Measurements from ENCODE around the gene KLK8.

KLK8 gene

GRCh38 chr19:51001515-51001914 lies at the start of gene KLK8:
Gene KLK8 (minus strand): TSS chr19:51001604. CDS start chr19:51001167, 437 bp downstream.
- no peak for DNase-seq

GRCh38 chr19:51047031-51047335 lies 45.6 kb upstream of the KLK8 start:
- DNase-seq = no peak

- DNase-seq = no peak
Measured at GRCh38 chr19:51044327-51044726, 42.9 kb upstream of the KLK8 start.

- DNase-seq = no peak
Measured at GRCh38 chr19:51043497-51043896, 42.1 kb upstream of the KLK8 start.

- no peak for DNase-seq
Measured at GRCh38 chr19:51040151-51040550, 38.7 kb upstream of the KLK8 start.

GRCh38 chr19:51036519-51036918 lies 35.1 kb upstream of the KLK8 start:
- DNase-seq = no peak

- no peak for DNase-seq
Measured at GRCh38 chr19:51034704-51035103, 33.3 kb upstream of the KLK8 start, which contains the start of gene KLK12. Gene KLK12 (minus strand): TSS chr19:51035002. CDS start chr19:51034621, 381 bp downstream.

GRCh38 chr19:51031880-51032225 lies 30.4 kb upstream of the KLK8 start:
- no peak for DNase-seq

GRCh38 chr19:51031220-51031879 lies 29.9 kb upstream of the KLK8 start:
- DNase-seq = no peak

- DNase-seq = no peak
Measured at GRCh38 chr19:51030631-51031030, 29.2 kb upstream of the KLK8 start.

GRCh38 chr19:51029718-51030117 lies 28.3 kb upstream of the KLK8 start:
- DNase-seq = no peak

GRCh38 chr19:51027873-51028272 lies 26.5 kb upstream of the KLK8 start:
- no peak for DNase-seq

- DNase-seq = no peak
Measured at GRCh38 chr19:51027126-51027806, 25.9 kb upstream of the KLK8 start.

GRCh38 chr19:51026554-51026831 lies 25.1 kb upstream of the KLK8 start, which contains the start of gene KLK11:
Gene KLK11 (minus strand): TSS chr19:51026616. CDS start chr19:51025631, 985 bp downstream.
- no peak for DNase-seq

GRCh38 chr19:51025809-51026553 lies 24.6 kb upstream of the KLK8 start:
- no peak for DNase-seq

GRCh38 chr19:51025401-51025800 lies 24.0 kb upstream of the KLK8 start:
- DNase-seq = no peak

- no peak for DNase-seq
Measured at GRCh38 chr19:51024924-51025323, 23.5 kb upstream of the KLK8 start.

GRCh38 chr19:51023946-51024345 lies 22.5 kb upstream of the KLK8 start:
- no peak for DNase-seq

GRCh38 chr19:51022526-51022925 lies 21.1 kb upstream of the KLK8 start:
- no peak for DNase-seq

- no peak for DNase-seq
Measured at GRCh38 chr19:51020988-51021651, 19.7 kb upstream of the KLK8 start.

GRCh38 chr19:51019544-51019925 lies 18.1 kb upstream of the KLK8 start, which contains the start of gene KLK10:
Gene KLK10 (minus strand): TSS chr19:51019709. CDS start chr19:51019130, 579 bp downstream.
- DNase-seq = no peak

- DNase-seq = no peak
Measured at GRCh38 chr19:51018745-51019543, 17.5 kb upstream of the KLK8 start.
